SJCRH30 (cell line): ENCODE measurements around the gene APBB2. TPM values are rescaled to one million over a fixed set of nuclear protein-coding genes. Genes with fewer than 3 reads are reported as not detected.

Experiments
- DNase-seq, 2 experiments: peaks; one replicate each; pipeline ENCODE4 v3.0.0-alpha.2; 2015 to 2020
- H3K27ac ChIP-seq: fragments of 250-450 bp; sonication (Bioruptor Pico); 2 replicates; pipeline ENCODE4 v1.5.1; 2020; ENCODE audit warnings: mild to moderate bottlenecking, moderate library complexity
- H3K27me3 ChIP-seq: fragments of 250-450 bp; sonication (Bioruptor Pico); 2 replicates; pipeline ENCODE4 v1.5.1; 2020; ENCODE audit warnings: mild to moderate bottlenecking, moderate library complexity
- H3K36me3 ChIP-seq: fragments of 250-450 bp; sonication (Bioruptor Pico); 2 replicates; pipeline ENCODE4 v1.5.1; 2020; ENCODE audit warnings: mild to moderate bottlenecking, moderate library complexity
- H3K4me1 ChIP-seq: fragments of 250-450 bp; sonication (Bioruptor Pico); 2 replicates; pipeline ENCODE4 v1.5.1; 2020; ENCODE audit warnings: mild to moderate bottlenecking, moderate library complexity
- H3K4me3 ChIP-seq: fragments of 250-450 bp; sonication (Bioruptor Pico); 2 replicates; pipeline ENCODE4 v1.5.1; 2020; ENCODE audit warnings: mild to moderate bottlenecking, moderate library complexity
- H3K9me3 ChIP-seq: fragments of 250-450 bp; sonication (Bioruptor Pico); replicated peaks from 2 replicates; pipeline ENCODE4 v1.5.1; 2020; ENCODE audit warnings: mild to moderate bottlenecking, moderate library complexity
- total RNA-seq: library from RNA; depleted of rRNA; stranded (reverse); fragments of >200 nt; shearing (Covaris generic); gene quantifications from 2 replicates; pipeline ENCODE4 v1.2.3, GENCODE V29; 2014

APBB2 gene
- total RNA-seq, 1 experiment from 2014 or later = 89.7 TPM

DNA sequence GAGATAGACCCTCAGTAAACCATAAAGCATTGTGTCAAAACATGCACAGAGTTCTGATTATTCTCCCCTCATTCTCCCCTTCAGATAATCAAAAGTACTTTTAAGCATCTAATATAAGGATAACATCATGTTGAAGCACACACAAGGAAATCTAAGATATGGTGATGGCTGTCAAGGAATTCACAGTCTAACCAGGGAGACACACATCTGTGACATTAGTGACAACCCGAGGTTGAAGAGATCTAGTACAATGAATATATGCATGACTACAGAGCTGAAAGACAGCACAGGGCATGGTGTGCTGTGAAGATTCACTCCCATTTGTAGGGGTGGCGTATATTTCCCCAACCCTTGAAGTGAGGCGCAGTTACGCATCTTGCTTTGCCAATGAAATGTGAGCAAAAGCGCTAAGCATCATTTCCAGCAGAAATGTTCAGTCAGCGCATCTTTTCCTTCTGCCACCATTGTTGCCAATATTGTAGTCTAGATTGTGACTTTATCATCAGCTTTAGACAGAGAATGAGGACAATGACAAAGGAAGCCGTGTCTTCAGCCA, 342.6 kb downstream of the APBB2 start:
- H3K36me3 ChIP-seq = peaks cover 8% of the 10 kb centered on the region; the same call in 1 of the 2 replicates
- no peak overlapping the region for H3K4me3 ChIP-seq
- no peak overlapping the region for H3K27ac ChIP-seq
- DNase-seq = no peak
- no peaks in the 10 kb centered on the region for H3K9me3 ChIP-seq
- H3K27me3 ChIP-seq = no peaks in the 10 kb centered on the region
- no peaks in the 10 kb centered on the region for H3K4me1 ChIP-seq

DNA sequence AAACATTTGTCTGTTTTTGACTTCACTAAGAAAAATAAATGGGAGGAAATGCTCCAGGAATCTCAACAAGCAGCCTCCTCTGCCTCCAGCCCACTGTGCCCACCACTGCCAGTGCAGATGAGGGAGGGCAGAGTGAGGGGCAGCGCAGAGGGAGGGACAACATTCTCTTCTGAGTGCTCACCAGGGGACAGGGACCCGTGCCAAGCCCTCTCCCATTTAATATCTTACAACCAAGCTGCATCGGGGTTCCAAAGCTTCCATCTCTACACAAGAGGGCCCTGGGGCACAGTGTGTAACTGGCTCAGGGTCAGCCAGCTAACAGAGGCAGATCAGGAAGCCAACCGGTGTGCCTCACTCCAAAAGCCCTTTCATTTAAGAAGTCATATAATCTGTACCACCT, 344.2 kb downstream of the APBB2 start:
- H3K9me3 ChIP-seq = no peaks in the 10 kb centered on the region
- peak in 1 of 2 experiments; percentile 12 for DNase-seq
- H3K27ac ChIP-seq = no peak overlapping the region
- no peaks in the 10 kb centered on the region for H3K4me1 ChIP-seq
- H3K4me3 ChIP-seq = no peak overlapping the region
- peaks cover 10% of the 10 kb centered on the region for H3K36me3 ChIP-seq
- H3K27me3 ChIP-seq = no peaks in the 10 kb centered on the region

DNA sequence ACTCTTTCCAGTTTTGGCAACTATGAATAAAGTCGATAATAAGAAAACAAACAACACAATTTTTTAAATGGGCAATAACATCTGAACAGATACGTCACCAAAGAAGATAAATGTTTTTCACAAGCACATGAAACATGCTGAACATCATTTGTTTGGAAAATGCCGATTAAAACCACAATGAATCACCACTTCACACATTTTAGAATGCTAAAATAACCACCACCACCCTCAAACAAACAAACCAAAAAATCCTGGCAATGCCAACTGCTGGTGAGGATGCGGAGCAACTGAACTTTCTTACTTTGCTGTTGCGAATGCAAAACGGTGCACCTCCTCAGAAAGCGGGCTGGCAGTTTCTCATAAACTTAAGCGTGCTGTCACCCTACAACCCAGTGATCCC, 348.6 kb downstream of the APBB2 start:
- no peaks in the 10 kb centered on the region for H3K9me3 ChIP-seq
- no peaks in the 10 kb centered on the region for H3K4me1 ChIP-seq
- DNase-seq = no peak
- H3K4me3 ChIP-seq = no peak overlapping the region
- no peaks in the 10 kb centered on the region for H3K27me3 ChIP-seq
- no peak overlapping the region for H3K27ac ChIP-seq
- peaks cover 6% of the 10 kb centered on the region; the same call in 1 of the 2 replicates for H3K36me3 ChIP-seq

DNA sequence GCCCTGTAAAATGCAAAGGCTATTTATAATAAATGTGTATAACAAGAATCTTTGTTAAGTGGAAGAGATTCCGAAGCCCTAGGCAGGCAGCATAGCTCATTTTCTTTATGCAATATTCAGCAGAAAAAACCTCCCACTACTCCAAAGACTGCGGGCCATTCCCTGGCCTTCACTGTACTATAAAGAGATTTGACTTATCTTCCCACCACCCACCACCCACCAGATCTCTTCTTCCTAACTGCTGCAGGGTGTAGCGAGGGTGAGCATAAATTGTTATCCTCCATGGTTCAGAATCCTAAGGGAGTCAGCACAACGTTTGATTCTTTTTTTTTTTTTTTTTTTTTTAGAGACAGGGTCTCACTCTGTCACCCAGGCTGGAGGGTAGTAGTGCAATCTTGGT, 349.8 kb downstream of the APBB2 start:
- Histone ChIP-seq H3K4me3 (no peak overlapping the region), H3K36me3 (peaks cover 6% of the 10 kb centered on the region; the same call in 1 of the 2 replicates), H3K27me3 (no peaks in the 10 kb centered on the region), H3K4me1 (no peaks in the 10 kb centered on the region), H3K27ac (no peak overlapping the region), H3K9me3 (no peaks in the 10 kb centered on the region)
- DNase-seq = no peak

DNA sequence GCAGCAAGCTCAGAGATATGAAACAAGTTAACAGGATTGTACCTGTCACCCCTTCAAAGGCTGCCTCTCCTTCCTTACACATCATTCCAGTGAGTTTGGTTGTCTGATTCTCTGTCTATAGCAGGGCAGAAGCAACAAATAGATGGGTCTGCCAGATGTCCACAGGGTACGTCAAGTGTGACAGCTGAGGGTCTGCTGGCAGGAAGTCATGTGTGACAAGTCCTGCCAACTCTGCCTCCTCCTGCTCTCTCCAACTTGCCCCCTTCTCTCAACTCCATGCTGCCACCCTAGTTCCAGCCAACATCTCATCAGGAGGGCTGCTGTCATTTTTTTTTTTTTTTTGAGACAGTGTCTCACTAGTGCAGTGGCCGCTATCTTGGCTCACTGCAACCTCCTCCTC, 355.4 kb downstream of the APBB2 start:
- no peak for DNase-seq
- Histone ChIP-seq H3K4me1 (no peaks in the 10 kb centered on the region), H3K9me3 (no peaks in the 10 kb centered on the region), H3K27me3 (no peaks in the 10 kb centered on the region), H3K4me3 (no peak overlapping the region), H3K36me3 (no peaks in the 10 kb centered on the region; the same call in 1 of the 2 replicates), H3K27ac (no peak overlapping the region)

DNA sequence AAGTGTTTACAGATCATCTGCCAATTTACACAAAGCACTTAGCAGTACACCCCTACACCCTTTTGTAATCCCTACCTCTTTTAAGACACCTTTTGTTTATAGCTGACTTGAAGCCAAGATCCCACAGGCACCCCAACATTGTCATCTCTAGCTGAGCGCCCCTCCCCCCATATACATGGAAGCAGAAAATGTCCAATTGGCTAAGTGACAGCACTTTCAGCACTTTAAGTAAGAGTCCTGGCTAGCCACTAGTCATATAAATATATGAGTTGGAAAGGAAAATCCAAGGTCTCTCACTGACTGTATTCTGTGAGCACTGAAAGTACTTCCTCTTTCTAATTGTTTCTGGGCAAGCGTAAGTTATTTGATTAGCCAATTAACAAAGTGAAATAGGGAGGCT, 356.4 kb downstream of the APBB2 start:
- no peak for DNase-seq
- Histone ChIP-seq H3K4me1 (no peaks in the 10 kb centered on the region), H3K27ac (no peak overlapping the region)

DNA sequence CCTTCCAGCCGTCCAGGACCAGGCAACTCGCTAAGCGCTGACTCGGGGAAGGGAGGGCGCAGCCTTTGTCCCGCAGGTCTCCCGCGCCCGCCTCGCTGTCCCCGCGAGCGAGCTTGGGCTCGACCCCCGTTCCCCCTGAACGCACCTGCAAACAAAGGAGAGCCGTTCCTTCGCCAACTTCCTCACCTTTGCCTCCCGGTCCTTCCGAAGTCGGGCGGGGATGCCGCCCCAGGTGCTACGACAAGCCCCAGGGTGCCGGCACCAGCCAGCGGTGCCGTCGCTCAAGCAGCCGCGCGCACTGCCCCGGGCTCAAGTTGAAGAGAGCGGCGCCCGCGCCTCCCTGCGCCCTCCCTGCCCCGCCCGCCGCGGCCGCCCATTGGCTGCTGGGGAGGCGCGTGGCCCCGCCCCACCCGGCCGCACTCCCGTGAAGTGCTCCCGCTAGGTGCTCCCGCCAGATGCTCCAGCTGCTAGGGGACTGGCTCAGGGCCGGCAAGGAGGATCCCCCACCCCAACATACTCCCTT, 357.4 kb downstream of the APBB2 start:
- Histone ChIP-seq H3K36me3 (no peaks in the 10 kb centered on the region; the same call in 1 of the 2 replicates), H3K9me3 (no peaks in the 10 kb centered on the region), H3K27me3 (no peaks in the 10 kb centered on the region), H3K4me1 (no peaks in the 10 kb centered on the region), H3K27ac (no peak overlapping the region), H3K4me3 (no peak overlapping the region)
- DNase-seq = no peak

More for the DNA sequence above, 356.4 kb downstream of the APBB2 start:
- H3K4me3 ChIP-seq = no peak overlapping the region
- no peaks in the 10 kb centered on the region for H3K9me3 ChIP-seq
- H3K36me3 ChIP-seq = no peaks in the 10 kb centered on the region; the same call in 1 of the 2 replicates
- no peaks in the 10 kb centered on the region for H3K27me3 ChIP-seq

DNA sequence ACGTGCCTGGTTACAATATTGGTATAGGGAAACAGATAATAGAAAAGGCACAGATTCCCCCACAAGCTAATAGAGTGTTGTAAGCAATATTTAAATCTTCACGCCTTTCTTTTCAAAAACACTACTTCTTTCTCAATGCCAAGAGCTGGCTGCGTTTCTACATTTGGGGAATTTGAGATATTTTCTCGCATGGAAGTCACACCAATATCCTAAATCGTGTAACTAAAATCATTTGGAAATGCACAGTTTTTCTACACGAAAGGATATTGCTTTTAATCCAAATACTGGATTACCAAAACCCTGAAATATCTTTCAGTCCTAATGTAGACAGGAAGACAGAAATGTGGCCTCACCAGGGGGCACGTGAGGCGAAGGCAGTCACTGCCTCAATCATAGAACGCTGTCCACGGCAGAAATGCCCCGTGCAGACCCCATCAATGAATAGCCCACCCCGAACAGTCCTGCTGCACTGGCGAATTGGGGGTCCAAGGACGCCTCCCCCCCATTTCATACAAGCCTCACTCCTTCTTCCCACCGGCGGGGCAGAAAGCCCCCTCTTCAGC, 358.0 kb downstream of the APBB2 start:
- no peak overlapping the region for H3K4me3 ChIP-seq
- H3K36me3 ChIP-seq = no peaks in the 10 kb centered on the region; the same call in 1 of the 2 replicates
- H3K4me1 ChIP-seq = no peaks in the 10 kb centered on the region
- DNase-seq = no peak
- no peaks in the 10 kb centered on the region for H3K27me3 ChIP-seq
- no peak overlapping the region for H3K27ac ChIP-seq
- H3K9me3 ChIP-seq = no peaks in the 10 kb centered on the region

DNA sequence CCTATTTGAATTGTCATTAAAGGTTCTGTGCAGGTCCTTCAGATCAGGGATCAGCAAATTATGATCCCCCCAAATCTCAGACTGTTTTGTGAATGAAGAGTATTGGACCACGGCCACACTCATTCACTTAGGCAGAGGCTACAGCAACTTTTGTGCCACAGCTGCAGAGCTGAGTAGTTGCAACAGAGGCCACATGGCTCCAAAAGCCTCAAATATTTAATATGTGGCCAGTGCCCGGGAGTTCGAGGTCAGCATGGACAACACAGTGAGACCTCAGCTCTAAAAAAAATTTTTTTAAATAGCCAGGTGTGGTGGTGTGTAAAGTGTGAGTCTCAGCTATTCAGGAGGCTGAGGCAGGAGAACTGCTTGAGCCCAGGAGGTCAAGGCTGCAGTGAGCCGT, 363.8 kb downstream of the APBB2 start:
- no peaks in the 10 kb centered on the region for H3K36me3 ChIP-seq
- no peaks in the 10 kb centered on the region for H3K9me3 ChIP-seq
- H3K4me3 ChIP-seq = no peak overlapping the region
- no peaks in the 10 kb centered on the region for H3K4me1 ChIP-seq
- H3K27ac ChIP-seq = no peak overlapping the region
- no peak for DNase-seq
- no peaks in the 10 kb centered on the region for H3K27me3 ChIP-seq

DNA sequence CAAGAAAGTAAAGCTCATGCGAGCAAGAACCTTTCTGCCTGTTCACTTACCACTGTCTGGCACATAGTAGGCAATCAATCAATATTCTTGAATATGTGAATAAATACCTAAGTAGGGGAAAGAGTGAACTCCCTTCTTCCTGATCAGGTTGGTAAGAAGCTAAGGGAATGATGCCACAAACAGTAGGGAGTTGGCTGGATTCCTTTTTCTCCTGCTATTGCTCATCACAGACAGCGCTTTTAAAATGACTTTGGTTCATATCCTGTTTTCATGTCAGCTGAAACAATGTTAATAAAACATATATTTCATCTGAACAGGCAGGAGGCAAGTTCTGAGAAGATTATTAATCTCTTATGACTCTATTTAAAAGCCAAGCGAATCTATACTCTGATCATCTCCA, 365.4 kb downstream of the APBB2 start:
- no peak for DNase-seq
- no peaks in the 10 kb centered on the region for H3K36me3 ChIP-seq
- no peaks in the 10 kb centered on the region for H3K4me1 ChIP-seq
- H3K4me3 ChIP-seq = no peak overlapping the region
- no peak overlapping the region for H3K27ac ChIP-seq
- no peaks in the 10 kb centered on the region for H3K9me3 ChIP-seq
- no peaks in the 10 kb centered on the region for H3K27me3 ChIP-seq

DNA sequence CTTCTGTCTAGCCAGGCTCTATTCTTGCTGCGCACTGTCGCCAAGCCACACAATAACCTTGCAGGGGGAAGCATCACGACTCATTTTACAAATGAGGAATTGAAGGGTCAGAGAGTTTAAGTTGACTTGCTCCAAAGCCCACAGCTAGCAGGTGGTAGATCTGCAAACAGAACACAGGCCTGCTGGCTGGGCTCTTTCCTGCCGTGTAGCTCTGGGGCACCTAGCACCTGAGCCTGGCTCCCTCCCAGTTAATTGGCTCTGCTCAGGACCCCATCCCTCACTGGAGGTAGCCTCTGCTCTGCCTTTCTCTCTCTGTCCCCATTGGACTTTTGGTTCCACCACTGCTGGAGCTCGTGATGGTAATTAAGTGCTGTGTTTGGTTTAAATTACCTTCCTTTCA, 366.1 kb downstream of the APBB2 start:
- H3K36me3 ChIP-seq = no peaks in the 10 kb centered on the region
- H3K4me3 ChIP-seq = no peak overlapping the region
- H3K4me1 ChIP-seq = no peaks in the 10 kb centered on the region
- H3K9me3 ChIP-seq = no peaks in the 10 kb centered on the region
- DNase-seq = no peak
- no peak overlapping the region for H3K27ac ChIP-seq
- H3K27me3 ChIP-seq = no peaks in the 10 kb centered on the region

DNA sequence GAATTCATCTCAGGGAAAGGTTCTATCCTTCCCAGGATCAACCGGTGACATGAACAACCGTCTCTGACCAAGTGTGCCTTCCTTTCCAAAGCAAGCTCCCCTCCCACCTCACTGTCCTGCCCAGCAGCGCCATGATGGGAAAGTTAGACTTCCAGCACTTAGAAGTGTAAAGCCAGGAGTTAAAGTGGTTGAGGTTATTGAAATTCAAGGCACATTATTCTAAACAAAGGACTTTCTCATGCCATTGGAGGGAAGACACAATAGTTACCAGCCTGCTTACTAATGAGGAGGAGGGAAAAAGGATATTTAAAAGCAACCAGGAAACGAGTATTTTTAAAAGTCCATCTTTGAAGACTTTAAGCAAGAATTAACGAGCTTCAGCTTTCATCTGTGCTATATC, 367.8 kb downstream of the APBB2 start:
- DNase-seq = no peak

DNA sequence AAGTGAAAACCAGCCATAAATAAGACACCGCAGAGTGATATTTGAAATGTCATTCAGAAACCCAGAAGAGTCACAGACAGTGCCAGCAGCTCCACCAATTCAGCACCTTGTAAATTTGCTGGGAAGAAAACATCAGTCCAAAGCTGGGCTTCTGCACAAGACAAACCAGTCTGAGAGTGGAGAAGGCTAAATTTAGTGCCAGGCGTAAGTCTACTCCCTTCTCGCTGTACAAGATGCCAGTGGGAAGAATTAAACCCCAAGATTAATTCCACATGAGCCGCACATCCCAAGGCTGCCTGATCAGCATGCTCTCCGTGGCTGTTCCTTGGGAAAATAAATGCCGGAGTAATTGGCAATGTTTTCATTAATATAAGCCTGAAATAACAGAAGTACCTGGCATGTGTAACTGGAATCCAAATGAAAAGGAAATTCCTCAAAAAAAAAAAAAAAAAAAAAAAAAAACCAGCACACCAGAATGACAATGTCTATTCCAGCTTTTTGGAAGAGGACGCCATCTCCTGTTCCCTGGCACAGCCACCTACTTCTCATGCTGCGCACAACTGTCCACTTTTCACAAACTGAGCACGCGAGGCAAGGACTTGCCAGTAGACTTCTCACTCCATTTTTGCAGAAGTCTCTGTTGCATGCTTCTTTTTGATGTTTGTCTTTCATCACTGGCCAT, 369.0 kb downstream of the APBB2 start:
- no peak overlapping the region for H3K27ac ChIP-seq
- 0 out of 2 replicates have a peak, but pooled peaks cover 2% of the 10 kb centered on the region for H3K4me1 ChIP-seq
- no peaks in the 10 kb centered on the region for H3K36me3 ChIP-seq
- H3K4me3 ChIP-seq = no peak overlapping the region
- no peak for DNase-seq
- H3K27me3 ChIP-seq = no peaks in the 10 kb centered on the region
- H3K9me3 ChIP-seq = no peaks in the 10 kb centered on the region

More for the DNA sequence above, 367.8 kb downstream of the APBB2 start:
- Histone ChIP-seq H3K36me3 (no peaks in the 10 kb centered on the region), H3K27me3 (no peaks in the 10 kb centered on the region), H3K27ac (no peak overlapping the region), H3K4me1 (no peaks in the 10 kb centered on the region), H3K9me3 (no peaks in the 10 kb centered on the region), H3K4me3 (no peak overlapping the region)

DNA sequence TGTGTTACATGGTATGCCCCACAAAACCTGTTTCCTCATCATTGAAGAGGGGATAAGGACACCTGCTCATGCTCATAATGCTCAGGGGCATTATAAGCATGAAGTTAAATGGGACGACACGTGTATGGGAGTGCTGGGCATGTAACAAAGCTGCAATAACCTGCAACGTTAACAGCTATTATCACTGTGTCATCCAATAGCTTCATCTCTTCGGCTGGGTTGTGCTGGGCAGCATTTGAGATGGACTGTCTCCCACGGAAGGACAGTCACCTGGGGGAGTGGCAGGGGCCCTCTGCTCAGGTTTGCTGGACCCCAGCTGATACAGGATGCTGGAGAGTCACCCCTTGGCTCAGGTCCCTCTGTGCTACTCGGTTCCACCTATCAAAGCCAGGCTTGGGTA, 370.1 kb downstream of the APBB2 start:
- Histone ChIP-seq H3K9me3 (no peaks in the 10 kb centered on the region), H3K4me1 (0 out of 2 replicates have a peak, but pooled peaks cover 2% of the 10 kb centered on the region), H3K27ac (no peak overlapping the region), H3K36me3 (no peaks in the 10 kb centered on the region), H3K4me3 (no peak overlapping the region), H3K27me3 (no peaks in the 10 kb centered on the region)
- no peak for DNase-seq

DNA sequence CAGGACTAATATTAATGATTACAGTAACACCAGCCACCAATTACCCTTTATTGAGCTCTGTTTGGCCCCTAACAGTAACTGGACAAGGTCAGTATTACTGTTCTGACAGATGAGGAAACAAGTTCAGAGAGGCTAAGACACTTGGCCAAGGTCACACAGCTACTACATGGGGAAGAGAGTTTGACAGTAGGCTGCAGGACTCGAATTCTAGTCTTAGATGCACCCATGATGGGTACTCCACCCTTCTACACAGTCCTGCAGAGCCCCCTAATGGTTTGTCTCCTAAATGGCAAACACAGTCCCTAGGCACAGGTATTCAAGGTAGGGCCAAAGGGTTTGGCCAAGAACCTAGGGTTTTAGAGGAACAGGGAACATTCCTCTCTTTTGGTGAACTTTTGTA, 370.6 kb downstream of the APBB2 start:
- H3K4me3 ChIP-seq = no peak overlapping the region
- H3K4me1 ChIP-seq = 0 out of 2 replicates have a peak, but pooled peaks cover 2% of the 10 kb centered on the region
- no peaks in the 10 kb centered on the region for H3K27me3 ChIP-seq
- no peaks in the 10 kb centered on the region for H3K9me3 ChIP-seq
- DNase-seq = peak in 1 of 2 experiments; percentile 15
- H3K27ac ChIP-seq = no peak overlapping the region
- no peaks in the 10 kb centered on the region for H3K36me3 ChIP-seq
